H9 (cell line): Measurements from ENCODE around the gene CORO7. TPM values are rescaled to one million over a fixed set of nuclear protein-coding genes. Genes with fewer than 3 reads are reported as not detected.

Experiments
- DNase-seq: peaks from one replicate; pipeline ENCODE4 v3.0.0-alpha.2; 2017
- H2AFZ ChIP-seq: one replicate; pipeline ENCODE4 v1.6.1; 2013; ENCODE audit warnings: mild to moderate bottlenecking, low read length, control low read depth, moderate library complexity
- H2AK5ac ChIP-seq: 2 replicates; pipeline ENCODE4 v1.6.1; 2013; ENCODE audit warnings: low read length, control low read depth, mixed read lengths; ENCODE audit not compliant: insufficient read length
- H2BK120ac ChIP-seq: one replicate; pipeline ENCODE4 v1.6.1; 2013; ENCODE audit warnings: low read depth, mild to moderate bottlenecking, low read length, control low read depth, inconsistent platforms; ENCODE audit not compliant: poor library complexity, severe bottlenecking
- H2BK12ac ChIP-seq: 2 replicates; pipeline ENCODE4 v1.6.1; 2013; ENCODE audit warnings: low read length, control low read depth, mixed read lengths, low read depth; ENCODE audit not compliant: insufficient read length
- H2BK15ac ChIP-seq: 2 replicates; pipeline ENCODE4 v1.6.1; 2013; ENCODE audit warnings: low read depth, low read length, control low read depth
- H2BK20ac ChIP-seq: one replicate; pipeline ENCODE4 v1.6.1; 2013; ENCODE audit warnings: low read depth, mild to moderate bottlenecking, low read length, control low read depth, inconsistent platforms; ENCODE audit not compliant: poor library complexity, severe bottlenecking
- H2BK5ac ChIP-seq: 2 replicates; pipeline ENCODE4 v1.6.1; 2013; ENCODE audit warnings: low read length, control low read depth, mixed read lengths; ENCODE audit not compliant: insufficient read length
- H3K14ac ChIP-seq: 2 replicates; pipeline ENCODE4 v1.6.1; 2013; ENCODE audit warnings: low read length, control low read depth; ENCODE audit not compliant: insufficient read depth
- H3K18ac ChIP-seq: 2 replicates; pipeline ENCODE4 v1.6.1; 2013; ENCODE audit warnings: low read depth, mild to moderate bottlenecking, mixed read lengths, low read length, control low read depth; ENCODE audit not compliant: insufficient read length
- H3K23ac ChIP-seq: 2 replicates; pipeline ENCODE4 v1.6.1; 2013; ENCODE audit warnings: low read length, control low read depth, mixed read lengths, low read depth; ENCODE audit not compliant: insufficient read length
- H3K23me2 ChIP-seq: 2 replicates; pipeline ENCODE4 v1.6.1; 2013; ENCODE audit warnings: low read depth, mild to moderate bottlenecking, mixed read lengths, low read length, control low read depth; ENCODE audit not compliant: insufficient read length, poor library complexity, severe bottlenecking
- H3K27ac ChIP-seq: 2 replicates; pipeline ENCODE4 v1.5.1; 2013; ENCODE audit warnings: low read length, control low read depth, mixed read lengths, low read depth; ENCODE audit not compliant: insufficient read length
- H3K27me3 ChIP-seq: 2 replicates; pipeline ENCODE4 v1.6.1; 2013; ENCODE audit warnings: low read length, control low read depth, inconsistent platforms; ENCODE audit not compliant: insufficient read depth
- H3K4ac ChIP-seq: 2 replicates; pipeline ENCODE4 v1.6.1; 2013; ENCODE audit warnings: low read depth, mild to moderate bottlenecking, control low read depth, inconsistent platforms, low read length, moderate library complexity
- H3K4me1 ChIP-seq: 2 replicates; pipeline ENCODE4 v1.6.1; 2013; ENCODE audit warnings: low read length, control low read depth, inconsistent platforms; ENCODE audit not compliant: insufficient read depth
- H3K4me2 ChIP-seq: 2 replicates; pipeline ENCODE4 v1.6.1; 2013; ENCODE audit warnings: low read length, control low read depth, mixed read lengths; ENCODE audit not compliant: insufficient read length, insufficient read depth
- H3K56ac ChIP-seq: 2 replicates; pipeline ENCODE4 v1.6.1; 2013; ENCODE audit warnings: low read depth, mild to moderate bottlenecking, mixed read lengths, low read length, control low read depth; ENCODE audit not compliant: insufficient read length
- H3K79me1 ChIP-seq: 2 replicates; pipeline ENCODE4 v1.6.1; 2013; ENCODE audit warnings: low read depth, mild to moderate bottlenecking, moderate library complexity, low read length, control low read depth, inconsistent platforms; ENCODE audit not compliant: insufficient read depth, poor library complexity, severe bottlenecking
- H3K79me2 ChIP-seq: 2 replicates; pipeline ENCODE4 v1.6.1; 2013; ENCODE audit warnings: low read length, control low read depth, inconsistent platforms; ENCODE audit not compliant: insufficient read depth
- H3K9ac ChIP-seq: 2 replicates; pipeline ENCODE4 v1.6.1; 2013; ENCODE audit warnings: low read length, control low read depth, mixed read lengths; ENCODE audit not compliant: insufficient read length; ENCODE audit errors: extremely low read depth
- H3K9me3 ChIP-seq: one replicate; pipeline ENCODE4 v1.6.1; 2013; ENCODE audit warnings: low read depth, low read length, inconsistent platforms; ENCODE audit not compliant: control insufficient read depth
- H3T11ph ChIP-seq: one replicate; pipeline ENCODE4 v1.6.1; 2013; ENCODE audit warnings: mild to moderate bottlenecking, low read length, control low read depth, inconsistent platforms
- H4K20me1 ChIP-seq: one replicate; pipeline ENCODE4 v1.6.1; 2013; ENCODE audit not compliant: control insufficient read depth, insufficient read length, insufficient read depth
- H4K5ac ChIP-seq: 2 replicates; pipeline ENCODE4 v1.6.1; 2013; ENCODE audit warnings: low read depth, mild to moderate bottlenecking, mixed read lengths, low read length, control low read depth; ENCODE audit not compliant: insufficient read length
- H4K8ac ChIP-seq: replicated peaks from 2 replicates; pipeline ENCODE4 v1.6.1; 2013; ENCODE audit warnings: low read length, control low read depth, mixed read lengths, low read depth; ENCODE audit not compliant: insufficient read length
- H4K91ac ChIP-seq: 2 replicates; pipeline ENCODE4 v1.6.1; 2013; ENCODE audit warnings: low read depth, mild to moderate bottlenecking, moderate library complexity, mixed read lengths, low read length, control low read depth; ENCODE audit not compliant: insufficient read length
- H3K27ac Mint-ChIP-seq, 3 experiments: 2 replicates in 2 of 3; 3 replicates in 1 of 3; pipeline ENCODE4 v1.8.0; 2020 to 2021; ENCODE audit warnings: mixed read lengths in 3 of 3, mild to moderate bottlenecking in 1 of 3, moderate library complexity in 1 of 3
- H3K27me3 Mint-ChIP-seq: 2 replicates; pipeline ENCODE4 v1.8.0; 2021; ENCODE audit warnings: low read depth, mild to moderate bottlenecking, moderate library complexity, mixed read lengths
- H3K36me3 Mint-ChIP-seq, 3 experiments: 2 replicates in 2 of 3; 3 replicates in 1 of 3; pipeline ENCODE4 v1.8.0; 2020 to 2021; ENCODE audit warnings: low read depth in 3 of 3, mixed read lengths in 3 of 3; ENCODE audit not compliant: insufficient read depth in 1 of 3
- H3K4me1 Mint-ChIP-seq, 2 experiments: 2 replicates each; pipeline ENCODE4 v1.8.0; 2020; ENCODE audit warnings: mixed read lengths in 2 of 2
- H3K4me3 Mint-ChIP-seq, 2 experiments: 2 replicates in 1 of 2; 3 replicates in 1 of 2; pipeline ENCODE4 v1.8.0; 2020 to 2021; ENCODE audit warnings: mild to moderate bottlenecking in 2 of 2, mixed read lengths in 2 of 2, moderate library complexity in 1 of 2
- H3K9me3 Mint-ChIP-seq, 2 experiments: 2 replicates in 1 of 2; 3 replicates in 1 of 2; pipeline ENCODE4 v1.8.0; 2020; ENCODE audit warnings: mild to moderate bottlenecking in 2 of 2, mixed read lengths in 2 of 2, moderate library complexity in 1 of 2
- CTCF ChIP-seq: fragments of 200-600 bp; sonication (generic); conservative IDR thresholded peaks from 3 replicates; pipeline ENCODE4 v1.8.0; 2021; ENCODE audit warnings: antibody characterized with exemption, mild to moderate bottlenecking
- WGBS: extraction: QIAGEN DNeasy Blood & Tissue Kit; methylation state at CpG from one replicate; pipeline ENCODE4 v1.1.7; 2013; ENCODE audit warnings: missing lambda C conversion rate, low lambda C conversion rate, mixed read lengths; ENCODE audit not compliant: insufficient read length; ENCODE audit errors: extremely low coverage; 5-methylcytosine and 5-hydroxymethylcytosine counted together
- total RNA-seq: library from RNA; stranded (reverse); gene quantifications from 2 replicates; pipeline ENCODE4 v1.2.1, GENCODE V29; 2021

CORO7 gene
- total RNA-seq, 1 experiment from 2014 or later = 38.4 TPM

DNA sequence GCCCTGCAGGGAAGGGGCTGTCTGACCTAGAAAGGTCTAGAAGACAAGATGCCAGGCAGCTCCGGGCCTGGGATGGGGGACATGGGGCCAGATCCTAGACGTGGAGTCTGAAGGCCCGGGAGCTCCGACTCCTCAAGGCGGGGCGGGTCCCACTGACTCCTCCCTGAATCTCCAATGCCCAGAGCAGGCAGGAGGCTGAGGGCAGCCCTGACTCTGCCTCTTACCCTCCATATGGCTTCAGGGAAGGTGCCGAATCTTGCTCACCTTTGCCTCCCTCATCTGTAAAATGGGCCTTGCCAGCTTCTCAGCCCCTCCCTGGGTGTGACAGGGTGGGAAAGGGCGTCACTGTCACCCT lies 30.0 kb downstream of the CORO7 start:
- Histone ChIP-seq H3K27ac (no peak overlapping the region), H3K4me2 (no peak overlapping the region), H3K4me1 (no peaks in the 10 kb centered on the region; the same call in 1 of the 2 replicates), H3K79me1 (no peaks in the 10 kb centered on the region), H4K8ac (no peak overlapping the region), H3T11ph (no peak overlapping the region), H2BK15ac (no peak overlapping the region), H4K91ac (no peak overlapping the region), H3K79me2 (no peaks in the 10 kb centered on the region), H2BK120ac (no peak overlapping the region), H4K5ac (no peak overlapping the region), H3K9ac (no peak overlapping the region), H3K23me2 (no peaks in the 10 kb centered on the region), H3K23ac (no peak overlapping the region), H3K14ac (no peak overlapping the region; the same call in 1 of the 2 replicates), H3K4ac (no peak overlapping the region), H2AFZ (no peak overlapping the region), H2BK20ac (no peak overlapping the region), H2BK5ac (no peak overlapping the region), H3K9me3 (no peaks in the 10 kb centered on the region), H3K56ac (no peak overlapping the region), H3K18ac (no peak overlapping the region), H2BK12ac (no peak overlapping the region), H3K27me3 (no peaks in the 10 kb centered on the region), H2AK5ac (no peak overlapping the region), H4K20me1 (no peaks in the 10 kb centered on the region)
- no peak for TF ChIP-seq CTCF
- no CpG with 5 or more reads among the region's 8 CpGs for WGBS
- H3K4me3 Mint-ChIP-seq = no peak overlapping the region
- H3K9me3 Mint-ChIP-seq = no peaks in the 10 kb centered on the region
- DNase-seq = no peak
- peaks cover 0 to 6% (median 2%) of the 10 kb centered on the region in 3 experiments; a peak in 4 of 7 replicates for H3K36me3 Mint-ChIP-seq
- peaks cover 24 to 28% of the 10 kb centered on the region in 2 experiments for H3K4me1 Mint-ChIP-seq
- H3K27ac Mint-ChIP-seq = no peak overlapping the region
- no peaks in the 10 kb centered on the region for H3K27me3 Mint-ChIP-seq
